Spleen (tissue), 7 donors: Measurements from ENCODE around the gene UBAP2.

ENCODE experiments used
- POLR2AphosphoS5 ChIP-seq, 3 donors: sonication (generic); formaldehyde crosslinking; IDR thresholded peaks; one replicate each; pipeline ENCODE4 v1.5.1; 2017; ENCODE audit warnings: antibody characterized with exemption in 3 of 3
- TF ChIP-seq, protein P1 (sequence below), 11 experiments: fragments of 200-600 bp in 7 of 11; fragments of 450-650 bp in 4 of 11; sonication (generic) in 4 of 11; IDR thresholded peaks in 8 of 11; conservative IDR thresholded peaks in 3 of 11; 1 replicate in 7 of 11; 2 replicates in 4 of 11; pipeline versions ENCODE4 v1.4.0 to v1.8.0; 2016 to 2021; ENCODE audit warnings: antibody characterized with exemption in 11 of 11, inconsistent platforms in 4 of 11, mild to moderate bottlenecking in 1 of 11
- donor health status: DM: no; HTN: no; CAD: no; lungs with moderate emphysema.
- donor health status: DM: no; HTN: no; CAD: no.
- donor health status: DM: no; HTN: no; CAD: no.

DNA sequence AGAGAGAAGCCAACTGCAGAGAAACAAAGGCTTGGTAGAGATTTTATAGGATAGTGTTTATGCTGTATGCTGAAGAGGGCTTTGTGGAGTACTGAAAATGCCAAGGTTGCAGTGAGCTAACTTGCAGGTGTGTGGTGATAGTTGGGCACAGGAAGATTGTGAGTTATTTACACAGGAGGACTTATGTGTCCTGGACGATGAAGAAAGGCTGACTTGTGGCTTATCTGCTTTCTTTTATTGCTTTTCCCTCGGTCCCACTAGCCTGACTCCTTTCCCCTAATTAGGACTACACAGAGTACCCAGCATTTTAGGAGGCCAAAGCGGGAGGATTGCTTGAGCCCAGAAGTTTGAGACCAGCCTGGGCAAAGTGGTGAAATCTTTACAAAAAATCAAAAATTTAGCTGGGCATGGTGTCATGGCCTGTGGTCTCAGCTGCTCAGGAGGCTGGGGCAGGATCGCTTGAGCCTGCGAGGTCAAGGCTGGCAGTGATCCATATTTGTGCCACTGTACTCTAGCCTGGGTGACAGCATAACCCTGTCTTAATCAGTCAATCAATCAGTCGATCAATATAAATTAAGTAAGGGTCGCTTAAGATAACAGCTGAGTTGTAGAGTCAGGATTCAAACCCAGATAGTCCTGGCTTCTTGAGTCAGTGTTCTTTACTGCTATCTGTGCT, 169.9 kb downstream of the UBAP2 start:
- TF ChIP-seq, protein P1, sequence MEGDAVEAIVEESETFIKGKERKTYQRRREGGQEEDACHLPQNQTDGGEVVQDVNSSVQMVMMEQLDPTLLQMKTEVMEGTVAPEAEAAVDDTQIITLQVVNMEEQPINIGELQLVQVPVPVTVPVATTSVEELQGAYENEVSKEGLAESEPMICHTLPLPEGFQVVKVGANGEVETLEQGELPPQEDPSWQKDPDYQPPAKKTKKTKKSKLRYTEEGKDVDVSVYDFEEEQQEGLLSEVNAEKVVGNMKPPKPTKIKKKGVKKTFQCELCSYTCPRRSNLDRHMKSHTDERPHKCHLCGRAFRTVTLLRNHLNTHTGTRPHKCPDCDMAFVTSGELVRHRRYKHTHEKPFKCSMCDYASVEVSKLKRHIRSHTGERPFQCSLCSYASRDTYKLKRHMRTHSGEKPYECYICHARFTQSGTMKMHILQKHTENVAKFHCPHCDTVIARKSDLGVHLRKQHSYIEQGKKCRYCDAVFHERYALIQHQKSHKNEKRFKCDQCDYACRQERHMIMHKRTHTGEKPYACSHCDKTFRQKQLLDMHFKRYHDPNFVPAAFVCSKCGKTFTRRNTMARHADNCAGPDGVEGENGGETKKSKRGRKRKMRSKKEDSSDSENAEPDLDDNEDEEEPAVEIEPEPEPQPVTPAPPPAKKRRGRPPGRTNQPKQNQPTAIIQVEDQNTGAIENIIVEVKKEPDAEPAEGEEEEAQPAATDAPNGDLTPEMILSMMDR (IDR thresholded peaks at IDR 0.05 in 8 of 11, conservative IDR thresholded peaks at IDR 0.05 in 3 of 11), result no peak
- TF ChIP-seq POLR2AphosphoS5 (IDR thresholded peaks at IDR 0.05), result no peak
